Activated B cell treated with CpG ODN at 0.5 μM for 24 hours (primary cell): ENCODE measurements around the gene LBHD2. TPM values are rescaled to one million over a fixed set of nuclear protein-coding genes. Genes with fewer than 3 reads are reported as not detected.

Experiments used
- ATAC-seq: fragments of 200-7000 bp; cut with Tn5 transposase; one replicate; pipeline ENCODE4 v1.10.0; 2021; ENCODE audit warnings: low read depth, mild to moderate bottlenecking, moderate library complexity
- CTCF ChIA-PET: fragments of 350-600 bp; sonication (Branson Sonifier 250); formaldehyde crosslinking; loops from one replicate; lab custom pipeline; 2021; ENCODE audit warnings: antibody characterized with exemption; lab: Charles Lee
- POLR2A ChIA-PET: fragments of 350-600 bp; sonication (Branson Sonifier 250); formaldehyde crosslinking; loops from one replicate; lab custom pipeline; 2021; ENCODE audit warnings: antibody characterized with exemption; lab: Charles Lee
- DNase-seq: peaks from one replicate; pipeline ENCODE4 v3.0.0; 2022
- H3K27ac Mint-ChIP-seq: one replicate; pipeline ENCODE4 v1.8.0; 2020; ENCODE audit warnings: mixed read lengths
- H3K27me3 Mint-ChIP-seq: one replicate; pipeline ENCODE4 v1.8.0; 2021; ENCODE audit warnings: mixed read lengths
- H3K36me3 Mint-ChIP-seq: one replicate; pipeline ENCODE4 v1.8.0; 2021; ENCODE audit warnings: low read depth, mixed read lengths
- H3K4me1 Mint-ChIP-seq: one replicate; pipeline ENCODE4 v1.8.0; 2021; ENCODE audit warnings: mixed read lengths
- H3K4me3 Mint-ChIP-seq: one replicate; pipeline ENCODE4 v1.8.0; 2020; ENCODE audit warnings: mild to moderate bottlenecking, mixed read lengths
- H3K9me3 Mint-ChIP-seq: one replicate; pipeline ENCODE4 v1.8.0; 2020; ENCODE audit warnings: mixed read lengths
- CTCF ChIP-seq: fragments of 200-600 bp; IDR thresholded peaks from one replicate; pipeline ENCODE4 v1.8.0; 2022; ENCODE audit warnings: antibody characterized with exemption, mild to moderate bottlenecking
- intact Hi-C: fragments of 100-400 bp; cut with micrococcal nuclease; formaldehyde crosslinking; loops from one replicate; pipeline ENCODE4 v1.15.1; 2024
- total RNA-seq: library from RNA; stranded (reverse); gene quantifications from 2 replicates; pipeline ENCODE4 v1.2.3, GENCODE V29; 2022

Gene LBHD2
- total RNA-seq, 1 donor from 2014 or later = not detected

GRCh38 chr14:103126873-103127304 is 42.9 kb downstream of the LBHD2 start:
- H3K36me3 Mint-ChIP-seq = no peaks in the 10 kb centered on the region
- ATAC-seq (no peak), DNase-seq (no peak)
- intact Hi-C loops = no loop called here
- H3K27ac Mint-ChIP-seq = no peak overlapping the region
- no peak for TF ChIP-seq CTCF
- H3K4me1 Mint-ChIP-seq = peaks cover 12% of the 10 kb centered on the region
- H3K27me3 Mint-ChIP-seq = peaks cover 18% of the 10 kb centered on the region
- ChIA-PET POLR2A (no interaction called here), CTCF (no interaction called here)
- no peaks in the 10 kb centered on the region for H3K9me3 Mint-ChIP-seq
- no peak overlapping the region for H3K4me3 Mint-ChIP-seq

- intact Hi-C loops = no loop called here
- CTCF ChIA-PET = no interaction called here
- ATAC-seq = no peak
- H3K36me3 Mint-ChIP-seq = no peaks in the 10 kb centered on the region
- no peak for DNase-seq
- H3K4me3 Mint-ChIP-seq = no peak overlapping the region
- POLR2A ChIA-PET = no interaction called here
- TF ChIP-seq CTCF = no peak
- no peak overlapping the region for H3K27ac Mint-ChIP-seq
- no peaks in the 10 kb centered on the region for H3K9me3 Mint-ChIP-seq
- peaks cover 15% of the 10 kb centered on the region for H3K27me3 Mint-ChIP-seq
- peaks cover 7% of the 10 kb centered on the region for H3K4me1 Mint-ChIP-seq
Observed at GRCh38 chr14:103127356-103127755, 43.3 kb downstream of the LBHD2 start.

- POLR2A ChIA-PET = no interaction called here
- Mint-ChIP-seq H3K4me1 (peaks cover 6% of the 10 kb centered on the region), H3K4me3 (no peak overlapping the region), H3K27ac (no peak overlapping the region), H3K27me3 (peaks cover 15% of the 10 kb centered on the region), H3K9me3 (no peaks in the 10 kb centered on the region), H3K36me3 (no peaks in the 10 kb centered on the region)
- intact Hi-C loops = no loop called here
- CTCF ChIA-PET = no interaction called here
- TF ChIP-seq CTCF = no peak
- no peak for DNase-seq
- no peak for ATAC-seq
Observed at GRCh38 chr14:103127861-103128598, 44.0 kb downstream of the LBHD2 start.

- ChIA-PET CTCF (no interaction called here), POLR2A (no interaction called here)
- Mint-ChIP-seq H3K4me3 (no peak overlapping the region), H3K27me3 (peaks cover 15% of the 10 kb centered on the region), H3K36me3 (no peaks in the 10 kb centered on the region), H3K4me1 (peaks cover 6% of the 10 kb centered on the region), H3K27ac (no peak overlapping the region), H3K9me3 (no peaks in the 10 kb centered on the region)
- no peak for DNase-seq
- TF ChIP-seq CTCF = no peak
- ATAC-seq = no peak
- intact Hi-C loops = no loop called here
Observed at GRCh38 chr14:103128631-103129300, 44.8 kb downstream of the LBHD2 start.

- intact Hi-C loops = no loop called here
- no peak for DNase-seq
- Mint-ChIP-seq H3K4me1 (no peaks in the 10 kb centered on the region), H3K27me3 (peaks cover 8% of the 10 kb centered on the region), H3K36me3 (no peaks in the 10 kb centered on the region), H3K9me3 (no peaks in the 10 kb centered on the region), H3K27ac (no peak overlapping the region), H3K4me3 (no peak overlapping the region)
- POLR2A ChIA-PET = no interaction called here
- no peak for TF ChIP-seq CTCF
- CTCF ChIA-PET = interaction anchor here (1.4 kb wide), 1 partner anchor 25 kb away, joined by 5 read pairs; no protein-coding TSS in a partner anchor
- no peak for ATAC-seq
Observed at GRCh38 chr14:103129301-103130016, 45.4 kb downstream of the LBHD2 start.
